Stimulated activated CD4-positive, alpha-beta T cell treated with anti-CD3 and anti-CD28 coated beads, Interleukin-1b, Interleukin-23, amount 100 ng/mL, for 24 hours (primary cell): ENCODE data around the gene WIPF2.
"Not testable (repeated sequence)": the region's sequence is repeated elsewhere in the genome, so short reads cannot be mapped to it uniquely, and the experiment has no call there.

ENCODE experiments used
- DNase-seq, 4 experiments: peaks; one replicate each; pipeline ENCODE4 v3.0.0-alpha.2; 2020; ENCODE audit warnings: low read depth in 4 of 4, low spot score in 1 of 4

The WIPF2 gene

DNA sequence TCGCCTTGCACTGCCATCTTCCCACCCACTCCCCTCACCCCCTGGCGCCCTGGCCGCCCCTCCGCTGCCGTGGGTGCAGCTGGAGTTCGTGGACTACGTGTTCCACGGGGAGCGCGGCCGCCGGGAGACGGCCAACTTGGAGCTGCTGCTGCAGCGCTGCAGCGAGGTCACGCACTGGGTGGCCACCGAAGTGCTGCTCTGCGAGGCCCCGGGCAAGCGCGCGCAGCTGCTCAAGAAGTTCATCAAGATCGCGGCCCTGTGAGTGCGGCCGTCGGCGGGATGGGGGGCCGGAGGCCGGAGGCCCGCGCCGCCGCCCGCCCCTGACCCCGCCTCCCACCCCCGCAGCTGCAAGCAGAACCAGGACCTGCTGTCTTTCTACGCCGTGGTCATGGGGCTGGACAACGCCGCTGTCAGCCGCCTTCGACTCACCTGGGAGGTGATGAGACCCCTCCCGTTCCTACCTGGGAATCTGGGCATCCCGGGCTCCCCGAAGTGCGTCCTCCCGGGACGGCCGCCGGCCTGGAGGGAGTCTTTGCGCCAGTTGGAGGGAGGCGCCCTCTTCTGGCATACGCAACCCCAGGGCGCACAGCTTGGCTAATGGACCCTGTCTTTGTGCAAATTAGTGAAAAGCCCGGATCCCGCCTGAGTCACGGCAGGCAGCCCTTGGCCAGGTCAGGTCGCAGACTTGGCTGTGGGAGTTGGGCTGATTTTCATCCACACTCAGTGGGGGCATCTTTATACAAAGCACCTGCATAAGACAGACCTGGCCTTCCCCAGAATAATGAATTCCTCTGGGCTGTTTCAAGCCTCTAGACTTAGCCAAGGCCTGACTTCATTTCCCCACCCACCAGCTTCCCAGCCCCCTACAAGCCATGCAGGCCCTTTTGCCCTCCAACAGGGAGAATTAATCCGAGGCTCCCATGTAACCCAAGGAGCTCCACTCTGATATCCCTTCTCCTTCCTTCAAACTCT lies 27.6 kb upstream of the WIPF2 start:
- DNase-seq, result peak; percentile 36 to 45 (median 40)

DNA sequence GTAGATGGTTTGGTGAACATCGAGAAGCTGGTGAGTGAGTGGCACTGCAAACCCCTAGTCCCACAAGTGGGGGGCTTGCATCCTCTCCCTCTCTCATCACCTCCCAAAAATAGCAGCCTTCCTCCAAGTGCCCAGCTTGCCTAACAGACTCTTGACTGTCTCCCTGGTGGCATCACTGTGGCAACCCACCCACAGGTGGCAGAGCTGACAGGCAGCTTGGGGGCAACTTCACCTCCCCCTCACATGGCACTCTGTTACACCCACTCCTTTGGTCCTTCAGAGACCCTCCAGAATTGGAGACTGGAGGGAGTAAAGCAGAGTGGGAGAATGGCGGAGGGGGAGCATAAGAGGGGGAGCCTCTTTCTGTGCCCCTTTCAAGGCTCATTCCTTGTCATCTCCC lies 26.1 kb upstream of the WIPF2 start:
- no peak for DNase-seq

GRCh38 chr17:40194821-40195220 lies 24.3 kb upstream of the WIPF2 start:
- no peak for DNase-seq

GRCh38 chr17:40197550-40197949 lies 21.6 kb upstream of the WIPF2 start:
- no peak for DNase-seq

GRCh38 chr17:40197965-40198456 lies 21.1 kb upstream of the WIPF2 start:
- not testable (repeated sequence) for DNase-seq

GRCh38 chr17:40198576-40198975 lies 20.5 kb upstream of the WIPF2 start:
- DNase-seq, result no peak

GRCh38 chr17:40203131-40203530 lies 16.0 kb upstream of the WIPF2 start:
- no peak for DNase-seq

GRCh38 chr17:40206193-40206592 lies 12.9 kb upstream of the WIPF2 start:
- not testable (repeated sequence) for DNase-seq

DNA sequence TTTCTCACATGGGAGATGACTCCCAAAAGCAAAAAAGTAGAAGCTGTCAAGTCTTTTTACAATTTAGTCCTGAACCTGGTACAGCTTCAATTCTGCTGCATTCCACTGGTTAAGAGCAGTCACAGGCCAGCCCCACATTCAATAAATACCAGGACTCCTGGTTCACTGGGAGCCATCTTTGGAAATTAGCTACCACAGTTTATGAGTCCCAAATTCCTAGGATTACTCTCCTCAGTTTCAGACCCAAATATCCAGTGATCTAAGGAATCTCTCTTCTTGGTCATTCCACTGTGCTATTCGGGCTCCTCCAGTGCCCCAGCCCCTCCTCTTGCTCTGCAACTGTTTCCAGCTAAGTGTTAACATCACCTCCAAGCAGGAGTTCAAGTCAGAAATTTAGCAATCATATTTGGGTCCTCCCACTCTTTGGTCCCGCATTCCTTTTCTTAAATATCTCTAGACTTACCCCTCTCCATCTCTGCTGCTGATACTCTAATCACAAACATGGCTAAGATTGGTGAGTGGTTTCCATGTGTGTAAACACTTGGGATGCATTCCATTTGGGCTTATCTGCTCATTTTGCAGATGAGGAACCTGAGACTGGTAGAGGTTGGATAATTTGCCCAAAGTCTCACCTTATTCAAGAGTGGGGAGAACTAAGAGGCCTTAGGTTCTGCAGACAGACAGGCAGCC lies 9.6 kb upstream of the WIPF2 start:
- DNase-seq, result no peak

- not testable (repeated sequence) for DNase-seq
These were observed 5.2 kb upstream of the WIPF2 start for GRCh38 chr17:40213914-40214313.

GRCh38 chr17:40218006-40218739 lies 931 bp upstream of the WIPF2 start:
- DNase-seq, result no peak

- peak in 2 of 4 experiments; percentile 4 to 6 for DNase-seq
These were observed 662 bp downstream of the WIPF2 start for GRCh38 chr17:40219594-40220338.

DNA sequence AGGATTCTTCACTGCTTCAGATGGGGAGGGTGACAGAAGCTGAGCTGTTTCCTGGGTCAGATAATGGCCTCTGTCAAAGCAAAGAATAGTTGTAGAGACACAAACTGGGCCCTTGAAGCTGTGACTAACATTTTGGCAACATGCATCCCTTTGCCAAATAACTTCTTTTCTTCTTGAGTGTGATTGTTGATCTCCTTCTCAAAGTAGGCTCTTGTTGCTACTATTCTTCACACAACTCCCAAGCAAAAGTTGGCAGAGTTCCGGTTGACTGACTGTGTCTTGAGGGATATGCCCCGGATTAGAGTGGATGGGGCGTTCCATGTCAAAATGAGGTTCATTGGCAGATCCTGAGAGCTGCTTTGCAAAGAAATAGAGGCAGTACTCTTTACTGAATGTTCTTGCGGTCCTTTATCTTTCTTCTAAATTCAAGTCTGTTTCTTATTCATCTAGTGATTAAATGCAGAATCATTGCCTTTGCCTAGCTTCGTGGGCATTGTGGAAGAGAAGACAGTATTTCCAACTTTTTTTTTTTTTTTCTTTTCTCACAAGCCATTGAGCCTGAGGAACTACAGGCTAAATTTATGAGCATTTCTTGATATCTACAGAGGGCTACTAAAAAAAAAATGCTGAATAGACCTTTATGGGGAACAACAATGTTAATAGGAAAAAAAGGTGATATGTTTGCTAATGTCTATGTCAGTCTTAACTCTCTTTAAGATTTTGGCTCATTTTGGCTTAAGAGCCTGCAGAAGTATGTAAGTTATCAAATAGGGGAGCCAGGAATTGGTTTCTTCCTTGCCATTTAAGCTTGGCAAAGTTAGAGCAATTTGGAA lies 5.8 kb downstream of the WIPF2 start:
- no peak for DNase-seq

DNA sequence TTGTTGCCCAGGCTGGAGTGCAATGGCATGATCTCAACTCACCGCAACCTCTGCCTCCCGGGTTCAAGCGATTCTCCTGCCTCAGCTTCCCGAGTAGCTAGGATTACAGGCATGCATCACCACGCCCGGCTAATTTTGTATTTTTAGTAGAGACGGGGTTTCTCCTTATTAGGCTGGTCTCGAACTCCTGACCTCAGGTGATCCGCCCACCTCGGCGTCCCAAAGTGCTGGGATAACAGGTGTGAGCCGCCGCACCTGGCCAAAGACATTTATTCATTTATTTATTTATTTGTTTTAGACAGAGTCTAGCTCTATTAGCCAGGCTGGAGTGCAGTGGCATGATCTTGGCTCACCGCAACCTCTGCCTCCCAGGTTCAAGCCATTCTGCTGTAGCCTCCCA lies 10.0 kb downstream of the WIPF2 start:
- DNase-seq, result not testable (repeated sequence)

GRCh38 chr17:40230670-40231069 lies 11.6 kb downstream of the WIPF2 start:
- DNase-seq, result no peak

- DNase-seq, result not testable (repeated sequence)
These were observed 12.8 kb downstream of the WIPF2 start for GRCh38 chr17:40231928-40232327.

DNA sequence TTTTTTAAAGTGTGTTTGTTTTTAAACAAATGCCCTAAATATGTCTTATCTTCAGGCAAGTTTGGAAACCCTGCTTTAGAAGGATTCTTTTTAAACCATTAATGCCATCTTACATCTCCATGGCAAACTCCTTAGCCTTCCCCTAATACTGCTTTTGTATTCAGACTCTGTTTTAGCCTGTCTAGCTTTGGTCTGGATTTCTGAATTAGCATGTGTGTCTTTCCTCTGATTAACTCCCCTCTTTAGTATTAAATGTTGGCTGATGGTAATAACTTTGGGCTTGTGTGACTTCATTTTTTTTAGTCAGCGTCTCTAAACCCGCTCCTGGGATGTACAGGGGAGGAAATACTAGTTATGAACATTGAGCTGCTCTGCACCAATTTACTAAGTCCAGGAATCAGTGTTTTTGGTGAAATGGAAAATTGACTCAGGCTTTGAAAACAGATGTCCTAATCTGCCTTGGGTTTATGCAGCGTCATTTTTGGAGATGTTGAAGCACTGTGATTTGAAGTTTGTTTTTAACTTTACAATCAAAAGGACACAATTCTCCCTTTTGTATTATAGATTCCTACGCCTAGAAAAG lies 22.2 kb downstream of the WIPF2 start:
- no peak for DNase-seq

DNA sequence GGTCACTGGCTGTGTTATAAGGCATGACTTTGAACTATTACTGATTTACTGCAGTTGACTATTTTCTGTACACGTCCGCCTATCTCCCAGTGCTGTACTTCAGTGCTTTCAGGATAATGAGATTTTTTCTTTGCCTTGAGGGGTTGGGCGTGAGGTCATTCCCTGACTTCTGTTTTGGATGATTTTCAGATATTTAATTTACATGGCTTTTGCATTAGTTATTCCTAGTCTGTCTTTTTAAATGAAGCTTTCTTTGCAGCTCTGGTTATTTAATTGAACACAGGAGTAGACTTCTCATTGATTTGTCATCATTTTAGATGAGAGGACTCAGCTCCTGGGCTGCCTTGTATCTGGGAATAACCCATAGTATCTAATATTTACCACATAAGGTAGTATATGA lies 23.7 kb downstream of the WIPF2 start:
- DNase-seq, result no peak

DNA sequence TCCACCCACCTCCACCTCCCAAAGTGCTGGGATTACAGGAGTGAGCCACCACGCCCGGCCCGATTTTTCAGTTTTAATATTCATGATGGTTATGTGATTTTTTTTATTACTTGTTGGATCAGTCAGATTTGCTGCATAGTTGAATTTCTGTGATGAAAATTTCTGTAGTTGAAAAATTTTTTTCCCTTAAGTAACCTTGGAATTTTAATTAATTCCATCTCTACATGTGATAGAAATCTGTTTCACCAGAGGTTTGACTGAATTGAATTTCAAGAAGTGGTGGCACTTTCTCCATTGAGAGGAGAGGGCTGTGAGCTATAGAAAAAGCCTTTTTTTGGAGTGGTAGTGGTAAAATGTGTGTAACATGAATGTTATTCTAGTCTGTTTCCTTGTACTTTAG lies 24.7 kb downstream of the WIPF2 start:
- no peak for DNase-seq
